ENCODE measurements around the gene TMEM165.

The TMEM165 gene

GRCh38 chr4:55380576-55380975, 15.2 kb upstream of the TMEM165 start:
- no peak overlapping the region for H3K4me3 ChIP-seq (ENCODE audit: low read depth, low read length)
- in situ Hi-C loops (cut with HindIII; ENCODE audit: low sequenced_read_pairs), result no loop called here
- DNase-seq (ENCODE audit: low read depth), result no peak
- no peak for TF ChIP-seq CTCF (IDR thresholded peaks at IDR 0.05; ENCODE audit: low read depth, low read length, missing control alignments)

GRCh38 chr4:55381502-55381901, 14.3 kb upstream of the TMEM165 start:
- in situ Hi-C loops (cut with HindIII; ENCODE audit: low sequenced_read_pairs), result no loop called here
- DNase-seq (ENCODE audit: low read depth), result no peak

GRCh38 chr4:55382488-55383003, 13.2 kb upstream of the TMEM165 start:
- in situ Hi-C loops (cut with HindIII; ENCODE audit: low sequenced_read_pairs), result no loop called here
- H3K4me3 ChIP-seq (ENCODE audit: low read depth, low read length), result no peak overlapping the region
- TF ChIP-seq CTCF (IDR thresholded peaks at IDR 0.05; ENCODE audit: low read depth, low read length, missing control alignments), result no peak
- no peak for DNase-seq (ENCODE audit: low read depth)

More at GRCh38 chr4:55381502-55381901, 14.3 kb upstream of the TMEM165 start:
- no peak overlapping the region for H3K4me3 ChIP-seq (ENCODE audit: low read depth, low read length)
- no peak for TF ChIP-seq CTCF (IDR thresholded peaks at IDR 0.05; ENCODE audit: low read depth, low read length, missing control alignments)

GRCh38 chr4:55385201-55385649, 10.5 kb upstream of the TMEM165 start:
- H3K4me3 ChIP-seq (ENCODE audit: low read depth, low read length), result no peak overlapping the region
- TF ChIP-seq CTCF (IDR thresholded peaks at IDR 0.05; ENCODE audit: low read depth, low read length, missing control alignments), result no peak
- DNase-seq (ENCODE audit: low read depth), result no peak
- in situ Hi-C loops (cut with HindIII; ENCODE audit: low sequenced_read_pairs), result no loop called here

- H3K4me3 ChIP-seq (ENCODE audit: low read depth, low read length), result no peak overlapping the region
- in situ Hi-C loops (cut with HindIII; ENCODE audit: low sequenced_read_pairs), result no loop called here
- no peak for DNase-seq (ENCODE audit: low read depth)
- TF ChIP-seq CTCF (IDR thresholded peaks at IDR 0.05; ENCODE audit: low read depth, low read length, missing control alignments), result no peak
These were observed 9.7 kb upstream of the TMEM165 start for GRCh38 chr4:55386073-55386472.

- no peak overlapping the region for H3K4me3 ChIP-seq (ENCODE audit: low read depth, low read length)
- no peak for DNase-seq (ENCODE audit: low read depth)
- no peak for TF ChIP-seq CTCF (IDR thresholded peaks at IDR 0.05; ENCODE audit: low read depth, low read length, missing control alignments)
- in situ Hi-C loops (cut with HindIII; ENCODE audit: low sequenced_read_pairs), result no loop called here
These were observed 8.9 kb upstream of the TMEM165 start for GRCh38 chr4:55386840-55387239.

All from astrocyte of the cerebellum (primary cell).